Fibroblast of skin of back (primary cell): ENCODE measurements around the gene OR2L5. TPM values are rescaled to one million over a fixed set of nuclear protein-coding genes. Genes with fewer than 3 reads are reported as not detected.

Experiments
- DNase-seq: peaks from one replicate; pipeline ENCODE4 v3.0.0-alpha.2; 2013
- polyA plus RNA-seq, 2 experiments: library from polyadenylated mRNA; unstranded; fragments of 120-200 nt; gene quantifications; one replicate each; pipeline ENCODE4 v1.2.1, GENCODE V29; 2013; ENCODE audit not compliant: insufficient read length in 2 of 2

The OR2L5 gene, protein sequence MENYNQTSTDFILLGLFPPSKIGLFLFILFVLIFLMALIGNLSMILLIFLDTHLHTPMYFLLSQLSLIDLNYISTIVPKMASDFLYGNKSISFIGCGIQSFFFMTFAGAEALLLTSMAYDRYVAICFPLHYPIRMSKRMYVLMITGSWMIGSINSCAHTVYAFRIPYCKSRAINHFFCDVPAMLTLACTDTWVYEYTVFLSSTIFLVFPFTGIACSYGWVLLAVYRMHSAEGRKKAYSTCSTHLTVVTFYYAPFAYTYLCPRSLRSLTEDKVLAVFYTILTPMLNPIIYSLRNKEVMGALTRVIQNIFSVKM
- not detected for polyA plus RNA-seq (2013, experiment 1 of 2; ENCODE audit: insufficient read length)
- not detected for polyA plus RNA-seq (2013, experiment 2 of 2; ENCODE audit: insufficient read length)

DNA sequence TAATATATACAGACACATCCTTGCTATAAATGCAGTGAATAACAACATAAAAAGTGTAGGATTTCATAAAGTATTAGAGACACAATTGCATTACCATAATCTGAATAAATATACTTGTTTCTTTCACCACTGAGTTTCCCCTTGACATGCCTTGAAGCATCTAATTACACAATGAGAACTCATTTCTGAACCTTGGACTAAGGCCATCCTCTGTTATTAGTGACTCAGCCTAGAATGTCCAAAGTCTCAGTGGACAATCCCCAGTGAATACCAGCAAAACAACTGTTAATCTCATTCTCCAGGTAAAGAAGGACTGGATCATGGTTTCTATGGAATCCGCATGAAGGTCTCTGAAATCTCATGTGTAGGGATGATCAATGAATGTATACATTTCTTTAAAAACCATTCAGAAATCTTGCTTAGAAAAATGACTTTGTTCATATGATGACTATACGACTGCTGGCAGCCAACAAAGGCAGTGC is at the start of gene OR2L5:
Gene OR2L5, plus strand, starts transcription at position 432 of the 482 bp plus-strand sequence. CDS start 8,288 bp downstream, outside the sequence.
- no peak for DNase-seq

DNA sequence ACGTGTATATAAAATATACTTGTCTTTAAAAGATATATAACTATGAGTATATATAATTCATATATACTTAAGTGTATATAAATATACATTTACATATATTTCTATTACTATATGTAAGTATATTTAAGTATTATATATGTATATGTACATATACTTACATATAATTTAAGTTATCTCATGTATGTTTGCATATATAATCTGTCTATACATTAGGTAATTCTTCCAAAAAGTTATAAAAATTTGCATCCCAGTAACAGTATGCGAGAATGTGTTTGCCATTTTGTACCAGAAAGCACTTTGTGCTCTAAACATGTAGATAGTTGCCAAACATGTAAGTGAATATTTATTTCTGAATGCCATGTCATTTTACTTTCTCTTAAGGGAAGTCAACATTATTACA is 48.5 kb upstream of the OR2L5 start, which contains the start of gene OR2AK2:
Gene OR2AK2, plus strand, starts transcription at position 301 of the 400 bp plus-strand sequence. CDS start 144 bp downstream, outside the sequence.
- no peak for DNase-seq

DNA sequence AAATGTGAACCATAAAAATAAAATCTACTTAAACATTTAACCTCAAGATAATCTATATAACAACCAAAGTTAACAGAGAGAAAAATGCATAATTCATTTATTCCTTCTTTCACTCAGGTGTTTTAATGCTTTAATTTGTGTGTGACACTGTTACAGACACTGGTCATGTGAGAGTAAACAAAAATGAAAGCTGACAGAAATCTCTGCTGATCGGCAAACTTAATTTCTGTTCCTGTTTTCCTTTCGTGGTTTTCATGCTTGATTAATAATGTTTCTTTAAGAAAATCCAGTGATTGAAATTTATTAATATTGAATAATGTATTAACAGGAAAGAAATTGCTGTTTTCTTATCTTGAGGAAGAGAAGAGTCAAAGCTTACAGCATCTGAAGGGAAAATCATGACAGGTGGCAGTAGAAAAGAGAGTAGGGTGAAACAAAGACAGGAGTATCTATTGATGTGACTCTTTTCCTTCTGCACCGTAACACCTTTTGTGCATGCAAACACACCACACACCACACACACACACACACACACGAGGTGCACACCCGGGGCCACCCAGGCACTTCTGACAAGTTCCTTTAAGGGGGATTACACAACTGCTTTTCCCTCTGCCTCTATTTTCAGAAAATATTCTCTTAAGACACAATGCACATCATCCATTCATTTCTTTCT is 46.8 kb upstream of the OR2L5 start:
- no peak for DNase-seq

DNA sequence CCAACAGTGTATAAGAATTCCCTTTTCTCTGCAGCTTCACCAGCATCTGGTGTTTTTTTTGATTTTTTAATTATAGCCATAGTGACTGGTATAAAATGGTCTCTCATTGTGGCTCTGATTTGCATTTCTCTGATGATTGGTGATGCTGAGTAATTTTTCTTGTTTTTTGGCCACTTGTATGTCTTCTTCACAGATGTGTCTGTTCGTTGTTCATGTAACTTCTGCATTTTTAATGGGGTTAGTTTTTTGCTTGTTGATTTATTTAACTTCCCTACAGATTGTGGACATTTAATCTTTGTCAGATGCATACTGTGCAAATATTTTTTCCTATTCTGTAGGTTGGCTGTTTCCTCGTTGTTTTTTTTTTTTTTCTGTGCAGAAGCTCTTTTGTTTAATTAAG is 20.5 kb upstream of the OR2L5 start:
- no peak for DNase-seq

DNA sequence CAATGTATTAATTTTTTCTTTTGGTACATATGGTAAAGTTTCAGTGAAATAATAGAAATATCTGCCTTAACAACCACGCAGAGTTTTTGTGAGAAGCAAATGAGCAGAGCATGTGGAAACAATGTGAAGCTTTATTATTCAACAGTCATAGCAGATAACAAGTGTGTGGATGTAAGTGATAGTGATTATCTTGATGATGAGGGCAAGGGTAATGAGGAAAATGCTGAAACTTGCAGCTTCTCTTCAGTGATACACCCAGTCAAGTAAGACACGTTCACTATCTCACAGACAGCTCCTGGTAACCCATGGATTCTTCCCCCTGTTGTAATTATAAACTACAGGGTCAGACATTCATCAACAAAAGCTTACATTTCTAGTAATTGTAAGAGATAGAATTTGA is 14.6 kb upstream of the OR2L5 start:
- no peak for DNase-seq

DNA sequence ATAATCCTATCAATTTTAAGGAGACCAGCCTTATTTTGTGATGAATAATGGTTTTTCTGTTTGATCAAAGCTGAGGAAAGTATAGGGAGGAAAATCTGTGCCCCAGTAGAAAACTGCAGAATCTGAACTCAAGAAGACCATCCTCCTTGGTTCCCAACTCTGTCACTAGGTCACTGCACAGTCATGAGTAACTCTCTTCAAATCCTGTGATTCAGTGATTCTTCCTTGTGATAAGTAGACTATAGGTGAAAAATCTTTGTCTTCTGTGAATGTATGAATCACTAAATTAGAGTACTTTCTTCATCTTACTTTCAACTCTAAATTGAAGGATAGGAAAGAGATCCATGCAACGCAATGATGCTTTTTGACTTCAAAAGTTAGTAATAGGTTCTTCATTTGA is 13.3 kb upstream of the OR2L5 start:
- no peak for DNase-seq

DNA sequence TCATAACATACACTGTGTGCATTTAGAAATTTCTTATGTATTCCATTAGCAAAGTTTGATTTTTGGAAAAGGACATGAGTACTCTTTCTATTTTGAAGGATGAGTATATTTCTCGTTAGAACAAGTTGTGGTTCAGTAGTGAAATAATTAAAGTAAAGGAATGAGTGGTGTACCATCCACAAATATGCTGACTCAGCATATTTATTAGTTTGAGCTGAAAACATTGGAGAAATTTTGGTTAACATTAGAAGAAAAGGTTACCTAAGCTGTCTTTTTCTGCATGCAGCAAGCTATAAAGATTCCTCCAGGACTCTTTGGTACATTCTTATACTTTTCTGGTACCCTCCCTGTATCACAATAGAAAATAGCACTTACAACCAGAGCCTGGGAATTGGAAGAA is 5.7 kb upstream of the OR2L5 start:
- no peak for DNase-seq

DNA sequence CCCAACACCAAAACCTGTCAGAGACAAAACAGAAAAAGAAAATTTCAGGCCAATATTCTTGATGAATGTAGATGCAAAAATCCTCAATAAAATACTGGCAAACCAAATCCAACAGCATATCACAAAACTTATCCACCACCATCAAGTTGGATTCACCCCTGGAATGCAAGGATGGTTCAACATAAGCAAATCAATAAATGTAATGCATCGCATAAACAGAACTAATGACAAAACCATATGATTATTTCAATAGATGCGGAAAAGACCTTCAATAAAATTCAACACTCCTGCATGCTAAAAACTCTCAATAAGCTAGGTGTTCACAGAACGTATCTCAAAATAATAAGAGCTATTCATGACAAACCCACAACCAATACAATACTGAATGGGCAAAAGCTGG is 3.8 kb upstream of the OR2L5 start:
- no peak for DNase-seq

DNA sequence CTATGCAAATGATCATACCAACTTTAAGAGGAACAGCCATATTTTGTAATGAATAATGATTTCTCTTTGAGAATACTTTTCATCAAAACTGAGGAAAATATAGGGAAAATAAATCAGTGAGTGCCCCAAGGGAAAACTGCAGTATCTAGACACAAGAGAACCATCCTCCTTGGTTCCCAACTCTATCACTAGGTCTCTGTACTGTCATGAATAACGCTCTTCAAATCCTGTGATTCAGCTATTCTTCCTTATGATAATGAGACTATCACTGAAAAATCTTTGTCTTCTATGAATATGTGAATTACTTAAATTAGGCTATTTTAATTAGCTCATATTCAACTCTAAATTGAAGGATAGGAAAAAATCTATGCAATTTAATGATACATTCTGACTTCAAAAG is 2.3 kb downstream of the OR2L5 start:
- no peak for DNase-seq

DNA sequence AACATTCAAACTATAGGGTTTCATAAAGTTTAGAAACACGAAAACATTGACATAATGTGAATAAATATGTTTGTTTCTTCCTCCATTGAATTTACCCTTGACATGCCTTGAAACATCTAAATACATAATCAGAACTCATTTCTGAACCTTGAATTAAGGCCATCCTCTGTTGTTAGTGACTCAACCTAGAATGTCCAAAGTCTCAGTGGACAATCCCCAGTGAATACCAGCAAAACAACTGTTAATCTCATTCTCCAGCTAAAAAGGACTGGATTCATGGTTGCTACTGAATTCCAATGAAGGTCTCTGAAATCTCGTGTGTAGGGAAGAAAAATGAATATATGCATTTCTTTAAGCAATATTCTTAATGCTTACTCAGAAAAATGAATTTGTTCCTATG is 16.3 kb downstream of the OR2L5 start, which contains the start of gene OR2L2:
Gene OR2L2, plus strand, starts transcription at position 301 of the 400 bp plus-strand sequence. CDS start 8,198 bp downstream, outside the sequence.
- DNase-seq = no peak

DNA sequence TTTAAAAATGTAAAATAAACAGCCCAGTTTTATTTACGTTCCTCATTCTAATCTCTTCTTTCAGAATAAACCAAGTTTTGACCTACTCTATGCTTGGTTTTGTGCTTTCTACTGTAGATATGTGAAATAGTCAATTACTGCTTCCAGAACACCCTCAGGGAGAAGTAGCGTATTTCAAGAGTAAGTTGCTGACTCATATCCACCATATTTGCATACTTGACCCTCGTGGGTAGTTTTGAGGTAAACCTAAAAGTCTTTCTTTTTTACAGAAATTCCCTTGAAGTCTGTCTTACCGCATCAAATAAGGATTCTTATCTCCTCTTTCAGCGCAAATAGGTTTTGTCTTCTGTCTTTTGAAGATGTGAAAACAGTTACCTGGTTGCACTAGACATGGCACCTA is 31.7 kb downstream of the OR2L5 start:
- DNase-seq = no peak

DNA sequence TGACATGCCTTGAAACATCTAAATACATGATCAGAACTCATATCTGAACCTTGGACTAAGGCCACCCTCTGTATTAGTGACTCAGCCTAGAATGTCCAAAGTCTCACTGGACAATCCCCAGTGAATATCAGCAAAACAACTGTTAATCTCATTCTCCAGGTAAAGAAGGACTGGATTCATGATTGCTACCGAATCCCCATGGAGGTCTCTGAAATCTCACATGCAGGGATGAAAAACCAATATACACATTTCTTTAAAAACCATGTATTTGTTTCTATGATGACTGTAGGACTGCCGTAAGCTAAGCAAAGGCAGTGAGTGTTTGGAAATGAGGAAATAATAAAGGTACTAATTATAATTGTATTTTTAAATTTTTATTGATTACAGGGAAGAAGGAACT is 33.1 kb downstream of the OR2L5 start, which contains the start of gene OR2L3:
Gene OR2L3, plus strand, starts transcription at position 301 of the 400 bp plus-strand sequence. CDS start 13,846 bp downstream, outside the sequence.
- no peak for DNase-seq

DNA sequence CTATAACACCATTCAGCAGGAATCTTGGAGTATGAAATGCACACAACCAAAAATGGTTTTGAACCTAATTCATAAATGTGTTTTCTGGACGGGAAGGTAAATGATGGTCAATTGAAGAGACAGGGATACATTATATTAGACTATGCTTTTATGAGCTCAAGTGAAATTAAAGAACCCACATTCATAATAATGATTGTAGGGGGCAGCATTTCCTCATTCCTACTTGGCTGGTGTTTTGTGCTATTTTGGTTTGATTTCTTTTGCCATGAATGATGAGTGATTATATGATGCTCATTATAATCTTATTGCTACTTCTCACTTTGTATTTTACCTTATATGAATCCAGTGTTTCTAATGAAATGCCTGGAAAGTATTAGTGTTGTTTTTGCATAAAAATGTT is 33.5 kb downstream of the OR2L5 start:
- DNase-seq = no peak

DNA sequence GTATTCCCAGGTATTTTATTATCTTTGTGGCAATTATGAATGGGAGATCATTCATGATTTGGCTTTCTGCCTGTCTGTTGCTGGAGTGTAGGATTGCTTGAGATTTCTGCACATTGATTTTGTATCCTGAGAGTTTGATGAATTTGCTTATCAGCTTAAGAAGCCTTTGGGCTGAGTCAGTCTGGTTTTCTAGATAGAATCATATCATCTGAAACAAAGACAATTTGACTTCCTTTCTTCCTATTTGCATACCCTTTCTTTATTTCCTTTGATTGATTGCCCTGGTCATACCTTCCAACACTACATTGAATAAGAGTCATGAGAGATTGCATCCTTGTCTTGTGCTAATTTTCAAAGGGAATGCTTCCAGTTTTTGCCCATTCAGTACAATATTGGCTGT is 41.2 kb downstream of the OR2L5 start:
- DNase-seq = no peak

DNA sequence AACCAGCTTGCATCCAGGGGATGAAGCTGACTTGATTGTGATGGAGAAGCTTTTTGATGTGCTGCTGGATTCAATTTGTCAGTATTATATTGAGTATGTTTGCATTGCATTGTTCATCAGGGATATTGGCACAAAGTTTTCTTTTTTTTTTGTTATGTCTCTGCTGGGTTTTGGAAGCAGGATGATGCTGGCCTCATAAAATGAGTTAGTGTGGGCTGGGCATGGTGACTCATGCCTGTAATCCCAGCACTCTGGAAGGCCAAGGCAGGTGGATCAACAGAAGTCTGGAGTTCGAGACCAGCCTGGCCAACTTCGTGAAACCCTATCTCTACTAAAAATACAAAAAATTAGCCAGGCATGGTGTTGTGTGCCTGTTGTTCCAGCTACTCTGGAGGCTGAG is 41.8 kb downstream of the OR2L5 start:
- DNase-seq = no peak

DNA sequence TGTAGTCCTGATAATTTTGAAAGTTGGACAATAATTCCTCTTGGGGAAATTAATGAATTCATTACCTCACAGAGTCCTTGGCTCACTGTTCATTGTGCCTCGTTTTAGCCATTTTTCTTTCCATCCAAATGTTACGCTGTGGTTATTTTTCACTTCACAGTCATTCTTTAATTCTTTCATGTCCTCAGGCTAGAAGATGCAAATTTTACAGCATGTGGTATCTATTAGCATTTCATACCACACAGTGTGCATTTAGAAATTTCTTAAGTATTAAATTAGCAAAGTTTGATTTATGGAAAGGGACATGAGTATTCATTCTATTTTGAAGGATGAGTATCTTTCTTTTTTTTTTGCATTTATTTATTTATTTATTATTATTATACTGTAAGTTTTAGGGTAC is 51.6 kb downstream of the OR2L5 start:
- no peak for DNase-seq

DNA sequence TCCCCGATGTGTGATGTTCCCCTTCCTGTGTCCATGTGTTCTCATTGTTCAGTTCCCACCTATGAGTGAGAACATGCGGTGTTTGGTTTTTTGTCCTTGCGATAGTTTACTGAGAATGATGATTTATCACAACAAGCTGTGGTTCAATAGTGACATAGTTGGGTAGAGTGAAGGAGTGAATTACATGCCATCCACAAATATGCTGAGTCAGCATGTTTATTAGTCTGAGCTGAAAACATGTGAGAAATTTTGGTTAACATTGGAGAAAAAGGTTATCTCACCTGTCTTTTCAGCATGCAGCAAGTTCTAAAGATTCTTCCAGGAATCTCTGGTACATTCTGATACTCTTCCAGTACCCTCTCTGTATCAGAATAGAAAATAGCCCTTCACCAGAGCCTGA is 52.1 kb downstream of the OR2L5 start:
- no peak for DNase-seq
